ENCODE results near the gene INTS6. TPM values are rescaled to one million over a fixed set of nuclear protein-coding genes. Genes with fewer than 3 reads are reported as not detected.

Gene INTS6
- total and polyA plus RNA-seq, 11 donors: 7.7 to 30.2 (median 23.4) TPM

DNA sequence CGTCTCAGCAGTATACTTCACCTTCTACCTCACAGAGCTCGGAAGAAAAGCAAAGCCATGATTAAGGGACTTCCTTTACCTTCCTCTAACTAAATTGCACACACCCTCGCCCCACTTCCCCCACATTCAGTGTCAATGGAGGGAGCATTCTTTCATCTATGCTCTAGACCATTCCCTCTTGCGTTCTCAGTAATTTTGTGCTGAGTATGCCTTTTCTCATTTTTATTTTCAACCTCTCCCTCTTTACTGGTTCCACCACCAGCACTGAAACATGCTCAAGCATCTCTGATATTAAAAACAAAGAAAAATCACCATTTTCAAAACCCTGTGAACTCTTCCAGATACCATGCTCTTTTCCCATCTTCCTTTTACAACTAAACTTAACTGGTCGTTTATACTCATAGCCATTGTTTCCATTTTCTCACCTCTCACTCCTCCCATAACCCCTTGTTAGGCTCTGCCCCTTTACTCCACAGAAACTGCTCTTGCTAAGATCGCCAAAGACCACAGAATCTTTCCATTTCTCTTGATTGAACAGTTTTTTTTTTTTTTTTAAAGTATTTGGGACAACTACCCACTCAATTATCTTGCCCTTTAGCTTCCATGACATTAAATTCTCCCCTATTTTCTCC lies 81.0 kb downstream of the INTS6 start:
- no peak overlapping the region for H3K4me3 ChIP-seq
- intact Hi-C loops (cut with DNase I): no loop called here
- no peaks in the 10 kb centered on the region for H3K9me3 ChIP-seq
- peaks cover 0 to 91% (median 80%) of the 10 kb centered on the region in 9 donors for H3K36me3 ChIP-seq
- WGBS, 4 donors: 91 to 95% (median 92%) methylated on average over 6 of the region's 6 CpGs
- H3K27me3 ChIP-seq: no peaks in the 10 kb centered on the region
- TF ChIP-seq, protein P1, sequence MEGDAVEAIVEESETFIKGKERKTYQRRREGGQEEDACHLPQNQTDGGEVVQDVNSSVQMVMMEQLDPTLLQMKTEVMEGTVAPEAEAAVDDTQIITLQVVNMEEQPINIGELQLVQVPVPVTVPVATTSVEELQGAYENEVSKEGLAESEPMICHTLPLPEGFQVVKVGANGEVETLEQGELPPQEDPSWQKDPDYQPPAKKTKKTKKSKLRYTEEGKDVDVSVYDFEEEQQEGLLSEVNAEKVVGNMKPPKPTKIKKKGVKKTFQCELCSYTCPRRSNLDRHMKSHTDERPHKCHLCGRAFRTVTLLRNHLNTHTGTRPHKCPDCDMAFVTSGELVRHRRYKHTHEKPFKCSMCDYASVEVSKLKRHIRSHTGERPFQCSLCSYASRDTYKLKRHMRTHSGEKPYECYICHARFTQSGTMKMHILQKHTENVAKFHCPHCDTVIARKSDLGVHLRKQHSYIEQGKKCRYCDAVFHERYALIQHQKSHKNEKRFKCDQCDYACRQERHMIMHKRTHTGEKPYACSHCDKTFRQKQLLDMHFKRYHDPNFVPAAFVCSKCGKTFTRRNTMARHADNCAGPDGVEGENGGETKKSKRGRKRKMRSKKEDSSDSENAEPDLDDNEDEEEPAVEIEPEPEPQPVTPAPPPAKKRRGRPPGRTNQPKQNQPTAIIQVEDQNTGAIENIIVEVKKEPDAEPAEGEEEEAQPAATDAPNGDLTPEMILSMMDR (IDR thresholded peaks at IDR 0.05): no peak
- no peak for TF ChIP-seq POLR2A (IDR thresholded peaks at IDR 0.05)
- no peak overlapping the region for H3K27ac ChIP-seq
- no peaks in the 10 kb centered on the region for H3K4me1 ChIP-seq
- DNase-seq (no peak), ATAC-seq (no peak)

DNA sequence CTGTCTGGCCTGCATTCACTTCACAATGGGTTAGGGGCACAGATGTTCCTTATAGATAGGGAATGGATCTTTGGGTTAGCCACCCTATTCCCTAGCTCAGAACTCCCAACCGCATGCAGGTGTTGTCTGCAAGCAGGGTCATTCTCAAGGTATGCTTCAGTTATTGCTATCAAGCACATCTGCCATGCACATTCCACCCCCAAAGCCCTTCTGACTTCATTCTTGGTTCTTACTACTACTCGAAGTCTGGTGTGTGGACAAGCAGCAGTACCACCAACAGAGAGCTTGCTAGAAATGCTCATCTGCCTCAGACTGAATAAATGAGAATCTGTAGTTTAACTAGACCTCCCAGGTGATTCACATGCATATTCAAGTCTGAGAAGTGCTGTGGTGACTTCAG lies 82.0 kb downstream of the INTS6 start:
- WGBS, 4 donors: 91 to 98% (median 95%) methylated on average over 2 of the region's 2 CpGs
- no peak for ATAC-seq
- no peaks in the 10 kb centered on the region for H3K9me3 ChIP-seq
- intact Hi-C loops (cut with DNase I): no loop called here
- no peaks in the 10 kb centered on the region for H3K4me1 ChIP-seq
- H3K27ac ChIP-seq: no peak overlapping the region
- H3K4me3 ChIP-seq: no peak overlapping the region
- peaks cover 0 to 92% (median 81%) of the 10 kb centered on the region in 9 donors for H3K36me3 ChIP-seq
- H3K27me3 ChIP-seq: no peaks in the 10 kb centered on the region
- no peak for TF ChIP-seq POLR2A (IDR thresholded peaks at IDR 0.05)
- TF ChIP-seq, protein P1 (IDR thresholded peaks at IDR 0.05): no peak
- no peak for DNase-seq

DNA sequence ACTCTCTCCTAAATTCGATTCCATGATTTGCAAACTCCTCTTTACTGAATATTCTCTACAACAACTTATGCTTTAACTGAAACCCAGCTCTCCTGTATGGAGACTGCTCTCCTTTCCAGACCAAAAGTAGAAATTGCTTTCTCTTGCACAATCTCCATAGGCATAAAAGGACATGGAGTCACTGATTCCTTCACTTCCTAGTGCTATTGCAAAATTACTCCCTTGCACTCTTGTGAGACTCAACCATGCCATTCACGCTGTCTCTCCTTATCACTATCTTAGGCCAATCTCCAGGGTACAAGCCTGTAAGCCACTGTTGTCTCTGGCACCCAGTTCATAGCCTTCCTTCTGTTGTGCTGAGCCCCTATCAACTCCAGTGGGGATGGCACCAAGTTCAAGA lies 82.7 kb downstream of the INTS6 start:
- peaks cover 0 to 93% (median 80%) of the 10 kb centered on the region in 9 donors for H3K36me3 ChIP-seq
- H3K4me3 ChIP-seq: no peak overlapping the region
- WGBS, 4 donors: 79 to 94% (median 90%) methylated on average over 2 of the region's 2 CpGs
- no peak for TF ChIP-seq POLR2A (IDR thresholded peaks at IDR 0.05)
- TF ChIP-seq, protein P1 (IDR thresholded peaks at IDR 0.05): no peak
- H3K9me3 ChIP-seq: no peaks in the 10 kb centered on the region
- no peaks in the 10 kb centered on the region for H3K27me3 ChIP-seq
- no peak for ATAC-seq
- DNase-seq: no peak
- H3K27ac ChIP-seq: no peak overlapping the region
- no peaks in the 10 kb centered on the region for H3K4me1 ChIP-seq
- intact Hi-C loops (cut with DNase I): no loop called here

DNA sequence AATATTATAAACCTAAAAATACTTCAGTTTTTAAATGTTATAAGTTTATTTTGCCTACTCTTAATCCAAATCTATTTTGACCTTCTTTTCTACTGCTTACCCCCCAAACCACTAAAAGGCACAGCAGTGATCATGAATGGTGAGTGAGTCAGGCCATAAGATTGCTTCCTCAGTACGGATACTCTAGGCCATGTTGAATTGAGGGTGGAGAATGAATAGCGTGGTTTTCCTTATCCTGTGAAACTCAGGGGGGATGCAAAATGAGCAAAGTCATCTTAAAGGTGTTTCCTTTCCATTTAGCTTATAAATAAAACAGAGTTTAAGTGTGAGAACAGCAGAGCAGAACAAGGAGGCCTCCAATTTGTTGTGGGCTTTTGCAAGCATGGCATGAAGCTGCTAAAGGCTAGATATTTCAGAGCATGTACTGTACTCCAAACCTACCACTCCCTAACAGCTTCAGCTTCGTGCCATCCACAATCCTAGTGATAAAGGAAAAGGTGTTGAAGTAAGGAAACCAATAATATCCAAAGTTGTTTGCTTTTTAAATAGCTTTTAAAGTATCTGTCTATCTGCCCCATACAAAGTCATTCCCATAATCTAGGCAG lies 88.3 kb downstream of the INTS6 start:
- intact Hi-C loops (cut with DNase I): no loop called here

More for the DNA sequence above, 88.3 kb downstream of the INTS6 start:
- H3K27me3 ChIP-seq: no peaks in the 10 kb centered on the region
- no peaks in the 10 kb centered on the region for H3K9me3 ChIP-seq
- 71 to 77% (median 74%) methylated on average over 3 of the region's 3 CpGs for WGBS, 4 donors
- no peaks in the 10 kb centered on the region for H3K4me1 ChIP-seq
- no peak for TF ChIP-seq POLR2A (IDR thresholded peaks at IDR 0.05)
- TF ChIP-seq, protein P1 (IDR thresholded peaks at IDR 0.05): no peak
- H3K27ac ChIP-seq: no peak overlapping the region
- no peak overlapping the region for H3K4me3 ChIP-seq
- ATAC-seq: no peak
- DNase-seq: no peak
- H3K36me3 ChIP-seq: peaks cover 0 to 94% (median 82%) of the 10 kb centered on the region in 9 donors
